Keratinocyte (primary cell): ENCODE results near the gene RIC1. TPM values are rescaled to one million over a fixed set of nuclear protein-coding genes. Genes with fewer than 3 reads are reported as not detected.
"Not testable (repeated sequence)": the region's sequence is repeated elsewhere in the genome, so short reads cannot be mapped to it uniquely, and the experiment has no call there.

Experiments
- DNase-seq: peaks from one replicate; pipeline ENCODE4 v3.0.0-alpha.2; 2011; ENCODE audit warnings: low read depth, missing footprints, low spot score
- FAIRE-seq: peaks from 2 replicates; lab custom pipeline; 2011; peaks lifted over from hg19 to GRCh38; lab: Jason Lieb, UNC
- H2AFZ ChIP-seq: 2 replicates; pipeline ENCODE4 v1.6.0; 2012; ENCODE audit warnings: low read length, control low read depth, inconsistent platforms; ENCODE audit not compliant: control insufficient read depth
- H3K27ac ChIP-seq: 2 replicates; pipeline ENCODE4 v1.5.1; 2011; ENCODE audit warnings: low read length; ENCODE audit not compliant: control insufficient read depth, insufficient read depth
- H3K27me3 ChIP-seq: 3 replicates; pipeline ENCODE4 v1.6.0; 2011; ENCODE audit warnings: low read length; ENCODE audit not compliant: control insufficient read depth, insufficient read depth; ENCODE audit errors: extremely low read depth
- H3K36me3 ChIP-seq, 2 experiments: 2 replicates in 1 of 2; 3 replicates in 1 of 2; pipeline ENCODE4 v1.5.1; 2011; ENCODE audit warnings: low read length in 2 of 2, mild to moderate bottlenecking in 1 of 2; ENCODE audit not compliant: control insufficient read depth in 2 of 2, insufficient read depth in 2 of 2; ENCODE audit errors: extremely low read depth in 1 of 2
- H3K4me1 ChIP-seq: 3 replicates; pipeline ENCODE4 v1.5.1; 2011; ENCODE audit warnings: low read length; ENCODE audit not compliant: control insufficient read depth, insufficient read depth; ENCODE audit errors: extremely low read depth
- H3K4me2 ChIP-seq: 3 replicates; pipeline ENCODE4 v1.6.0; 2011; ENCODE audit warnings: low read depth, low read length; ENCODE audit not compliant: control insufficient read depth, insufficient read depth; ENCODE audit errors: extremely low read depth
- H3K4me3 ChIP-seq, 3 experiments: fragments of 200-600 bp in 1 of 3; sonication (generic) in 1 of 3; 2 replicates in 2 of 3; 3 replicates in 1 of 3; pipeline ENCODE4 v1.5.1; 2011 to 2016; ENCODE audit warnings: low read length in 3 of 3, mild to moderate bottlenecking in 3 of 3, control low read depth in 2 of 3, inconsistent platforms in 1 of 3, low read depth in 1 of 3, mixed read lengths in 1 of 3, mixed run types in 1 of 3, moderate library complexity in 1 of 3; ENCODE audit not compliant: control insufficient read depth in 2 of 3, insufficient read depth in 2 of 3; ENCODE audit errors: extremely low read depth in 1 of 3
- H3K79me2 ChIP-seq: 2 replicates; pipeline ENCODE4 v1.6.0; 2012; ENCODE audit warnings: low read length; ENCODE audit not compliant: control insufficient read depth, insufficient read depth
- H3K9ac ChIP-seq: 3 replicates; pipeline ENCODE4 v1.6.0; 2011; ENCODE audit warnings: low read length; ENCODE audit not compliant: control insufficient read depth, insufficient read depth; ENCODE audit errors: extremely low read depth
- H3K9me1 ChIP-seq: 3 replicates; pipeline ENCODE4 v1.6.0; 2011; ENCODE audit warnings: low read length; ENCODE audit not compliant: control insufficient read depth, insufficient read depth; ENCODE audit errors: extremely low read depth
- H3K9me3 ChIP-seq: 2 replicates; pipeline ENCODE4 v1.5.1; 2012; ENCODE audit warnings: low read depth, low read length; ENCODE audit not compliant: control insufficient read depth
- H4K20me1 ChIP-seq: 3 replicates; pipeline ENCODE4 v1.6.0; 2011; ENCODE audit warnings: low read length; ENCODE audit not compliant: control insufficient read depth, insufficient read depth; ENCODE audit errors: extremely low read depth
- CTCF ChIP-seq, 3 experiments: IDR thresholded peaks in 1 of 3; conservative IDR thresholded peaks in 1 of 3; optimal IDR thresholded peaks in 1 of 3; 2 replicates in 2 of 3; 3 replicates in 1 of 3; pipeline versions ENCODE3 to v1.5.1; 2011; ENCODE audit warnings: low read length in 3 of 3, mild to moderate bottlenecking in 3 of 3, moderate library complexity in 2 of 3, control low read depth in 1 of 3, inconsistent platforms in 1 of 3; ENCODE audit not compliant: insufficient read depth in 2 of 3; ENCODE audit errors: extremely low read depth in 1 of 3
- EZH2 ChIP-seq: IDR thresholded peaks from one replicate; pipeline ENCODE4 v1.6.1; 2012; ENCODE audit warnings: inconsistent platforms, mild to moderate bottlenecking, low read length, moderate library complexity
- dilution Hi-C: fragments of 300-500 bp; cut with MboI; formaldehyde crosslinking; loops from one replicate; pipeline ENCODE4 v1.7.0; 2020; ENCODE audit warnings: low sequenced_read_pairs; ENCODE audit not compliant: extremely low pct_ligation_motif_present
- polyA plus RNA-seq, 5 experiments: library from polyadenylated mRNA; depleted of rRNA in 3 of 5; stranded (reverse) in 3 of 5; stranded (forward) in 1 of 5; unstranded in 1 of 5; fragments of >200 nt; gene quantifications; 1 replicate in 1 of 5; 2 replicates in 3 of 5; 3 replicates in 1 of 5; pipeline versions ENCODE4 v1.2.1 to v1.2.3, GENCODE V29; 2011 to 2012; ENCODE audit warnings: missing spikeins in 2 of 5, low read depth in 1 of 5, low replicate concordance in 1 of 5

Gene RIC1
- polyA plus RNA-seq, 1 donor (not counting 4 experiments of a cell fraction or from before 2014, with no cell fraction given): 20.5 TPM

DNA sequence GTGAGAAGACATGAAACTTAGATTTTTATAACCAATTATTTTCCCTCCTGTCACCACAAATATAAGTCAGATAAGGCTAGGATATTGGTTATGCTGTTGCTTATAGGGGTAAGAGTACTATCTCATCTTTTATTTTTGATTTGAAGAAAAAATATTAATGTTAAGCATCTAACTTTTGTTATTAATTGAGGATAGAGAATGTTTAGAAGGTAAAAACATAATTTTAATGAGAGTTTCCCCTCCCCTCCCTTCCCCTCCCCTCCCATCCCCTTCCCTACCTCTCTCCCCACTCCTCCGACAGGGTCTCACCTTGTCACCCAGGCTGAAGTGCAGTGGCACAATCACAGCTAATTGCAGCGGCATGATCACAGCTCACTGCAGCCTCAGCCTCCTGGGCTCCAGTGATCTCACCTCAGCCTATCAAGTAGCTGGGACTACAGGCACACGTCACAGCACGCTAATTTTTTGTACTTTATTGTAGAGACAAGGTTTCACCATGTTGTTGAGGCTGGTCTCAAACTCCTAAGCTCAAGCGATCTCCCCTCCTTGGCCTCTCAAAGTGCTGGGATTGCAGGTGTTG, 86.7 kb downstream of the RIC1 start:
- Histone ChIP-seq H3K9me3 (no peaks in the 10 kb centered on the region), H3K9me1 (no peaks in the 10 kb centered on the region), H3K4me2 (no peak overlapping the region), H3K9ac (no peak overlapping the region), H4K20me1 (no peaks in the 10 kb centered on the region), H3K79me2 (no peaks in the 10 kb centered on the region), H3K27ac (no peak overlapping the region), H3K4me1 (no peaks in the 10 kb centered on the region), H3K36me3 (peaks cover 0 to 11% of the 10 kb centered on the region in 2 experiments), H2AFZ (no peak overlapping the region), H3K4me3 (no peak overlapping the region), H3K27me3 (no peaks in the 10 kb centered on the region)
- TF ChIP-seq EZH2 (no peak), CTCF (optimal IDR thresholded peaks at IDR 0.05 in 1 of 3, IDR thresholded peaks at IDR 0.05 in 1 of 3, conservative IDR thresholded peaks at IDR 0.05 in 1 of 3; ENCODE audit: extremely low read depth in 1 of 3, insufficient read depth in 2 of 3, low read length in 3 of 3) (no peak)
- DNase-seq (no peak), FAIRE-seq (no peak)
- dilution Hi-C loops: no loop called here

- H3K36me3 ChIP-seq: peaks cover 6 to 11% of the 10 kb centered on the region in 2 experiments
- H3K4me3 ChIP-seq, H4K20me1 ChIP-seq, H3K27me3 ChIP-seq, H3K27ac ChIP-seq, DNase-seq, H3K9me3 ChIP-seq, H3K9ac ChIP-seq, H3K79me2 ChIP-seq, dilution Hi-C loops, H3K4me1 ChIP-seq, H2AFZ ChIP-seq, H3K9me1 ChIP-seq, H3K4me2 ChIP-seq, FAIRE-seq: not testable (repeated sequence)
Observed at GRCh38 chr9:5717434-5717833, 88.5 kb downstream of the RIC1 start.
